GM18873 (cell line): ENCODE results near the gene SLC35G6.
"Not testable (repeated sequence)": the region's sequence is repeated elsewhere in the genome, so short reads cannot be mapped to it uniquely, and the experiment has no call there.

Source experiments
- ATAC-seq: cut with Tn5 transposase; IDR thresholded peaks from one replicate; pipeline ENCODE4 v1.9.1; 2021; ENCODE audit warnings: mild to moderate bottlenecking, moderate library complexity, moderate number of reproducible peaks; ENCODE audit not compliant: unreplicated experiment, low FRiP score

SLC35G6 gene

GRCh38 chr17:7481275-7481674 lies at the start of gene SLC35G6:
TSS of gene SLC35G6 (plus strand) at chr17:7481446. CDS start at chr17:7481517, 71 bp downstream.
- ATAC-seq, result not testable (repeated sequence)

DNA sequence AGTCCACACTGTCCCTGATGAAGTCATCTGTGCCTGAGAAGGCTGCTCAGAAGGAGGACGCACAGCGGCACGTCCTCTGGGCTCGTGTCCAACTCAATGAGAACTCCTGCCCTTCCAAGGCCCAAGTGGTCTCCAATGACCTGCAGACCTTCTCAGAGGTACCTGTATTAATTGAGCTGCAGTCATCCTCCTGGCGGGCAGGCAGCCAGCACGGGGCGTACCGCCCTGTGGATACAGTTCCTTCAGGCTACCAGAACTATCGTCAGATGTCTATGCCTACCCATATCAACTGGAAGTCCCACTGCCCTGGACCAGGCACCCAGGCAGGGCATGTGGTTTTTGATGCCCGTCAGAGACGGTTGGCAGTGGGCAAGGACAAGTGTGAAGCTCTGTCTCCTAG lies 49.0 kb upstream of the SLC35G6 start:
- ATAC-seq, result no peak

GRCh38 chr17:7435676-7436555 lies 45.3 kb upstream of the SLC35G6 start:
- no peak for ATAC-seq

DNA sequence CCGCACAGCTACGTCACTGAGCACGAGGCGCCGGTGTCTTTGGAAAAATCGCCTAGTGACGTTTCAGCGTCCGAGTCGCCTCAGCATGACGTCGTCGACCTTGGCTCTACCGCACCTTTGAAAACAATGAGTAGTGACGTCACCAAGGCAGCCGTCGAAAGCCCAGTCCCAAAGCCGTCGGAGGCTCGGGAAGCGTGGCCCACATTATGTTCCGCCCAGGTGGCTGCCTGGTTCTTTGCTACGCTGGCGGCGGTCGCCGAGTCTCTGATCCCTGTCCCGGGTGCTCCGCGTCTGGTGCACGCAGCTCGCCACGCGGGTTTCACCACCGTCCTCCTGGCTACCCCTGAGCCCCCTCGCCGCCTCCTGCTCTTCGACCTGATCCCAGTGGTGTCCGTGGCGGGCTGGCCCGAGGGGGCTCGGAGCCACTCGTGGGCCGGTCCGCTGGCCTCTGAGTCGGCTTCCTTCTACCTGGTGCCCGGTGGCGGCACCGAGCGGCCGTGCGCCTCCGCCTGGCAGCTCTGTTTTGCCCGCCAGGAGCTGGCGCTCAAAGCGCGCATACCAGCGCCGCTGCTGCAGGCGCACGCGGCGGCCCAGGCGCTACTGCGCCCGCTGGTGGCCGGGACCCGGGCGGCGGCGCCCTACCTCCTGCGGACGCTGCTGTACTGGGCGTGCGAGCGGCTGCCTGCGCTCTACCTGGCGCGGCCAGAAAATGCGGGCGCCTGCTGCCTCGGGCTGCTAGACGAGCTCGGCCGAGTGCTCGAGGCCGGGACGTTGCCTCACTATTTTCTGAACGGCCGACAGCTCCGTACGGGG lies 44.5 kb upstream of the SLC35G6 start:
- ATAC-seq, result no peak

- ATAC-seq, result no peak
Observed at GRCh38 chr17:7437369-7437863, 43.8 kb upstream of the SLC35G6 start.

GRCh38 chr17:7437950-7438614 lies 43.2 kb upstream of the SLC35G6 start:
- ATAC-seq, result no peak

DNA sequence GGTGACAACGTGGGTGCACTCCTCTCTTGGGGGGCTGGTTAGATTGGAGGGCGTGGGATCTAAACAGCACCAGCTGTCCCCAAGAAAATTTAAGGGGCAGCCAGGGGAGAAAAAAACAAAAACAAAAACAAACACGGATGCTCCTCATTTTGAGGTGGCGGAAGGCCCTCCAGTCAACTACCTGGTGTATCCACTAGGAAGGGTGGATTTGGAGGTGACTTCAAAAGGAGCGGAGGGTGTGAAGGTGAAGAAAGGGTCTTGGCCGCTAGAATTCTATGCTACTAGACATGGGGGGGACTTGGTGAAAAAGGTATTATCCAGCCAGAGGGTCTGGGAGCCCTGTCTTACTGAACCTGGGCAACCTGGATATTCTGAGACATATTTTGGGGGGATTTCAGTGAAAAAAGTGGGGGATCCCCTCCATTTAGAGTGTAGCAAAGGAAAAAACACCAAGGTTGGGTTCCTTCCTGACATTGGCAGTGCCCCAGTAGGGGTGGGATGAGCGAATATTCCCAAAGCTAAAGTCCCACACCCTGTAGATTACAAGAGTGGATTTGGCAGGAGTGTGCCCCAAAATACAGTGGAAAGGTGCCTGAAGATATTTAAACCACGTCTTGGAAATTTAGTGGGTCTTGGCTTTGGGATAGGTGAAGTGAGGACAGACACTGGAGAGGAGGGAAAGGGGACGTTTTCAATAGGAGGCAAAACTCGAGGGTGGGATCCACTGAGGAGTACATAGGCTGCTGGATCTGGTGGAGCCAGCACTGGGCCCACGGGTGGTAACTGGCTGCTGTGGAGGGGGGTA lies 42.4 kb upstream of the SLC35G6 start:
- ATAC-seq, result no peak

- ATAC-seq, result no peak
Observed at GRCh38 chr17:7439462-7440112, 41.7 kb upstream of the SLC35G6 start, which contains the start of gene FGF11. TSS of gene FGF11 (plus strand) at chr17:7439512. CDS start at chr17:7439621, 109 bp downstream.

DNA sequence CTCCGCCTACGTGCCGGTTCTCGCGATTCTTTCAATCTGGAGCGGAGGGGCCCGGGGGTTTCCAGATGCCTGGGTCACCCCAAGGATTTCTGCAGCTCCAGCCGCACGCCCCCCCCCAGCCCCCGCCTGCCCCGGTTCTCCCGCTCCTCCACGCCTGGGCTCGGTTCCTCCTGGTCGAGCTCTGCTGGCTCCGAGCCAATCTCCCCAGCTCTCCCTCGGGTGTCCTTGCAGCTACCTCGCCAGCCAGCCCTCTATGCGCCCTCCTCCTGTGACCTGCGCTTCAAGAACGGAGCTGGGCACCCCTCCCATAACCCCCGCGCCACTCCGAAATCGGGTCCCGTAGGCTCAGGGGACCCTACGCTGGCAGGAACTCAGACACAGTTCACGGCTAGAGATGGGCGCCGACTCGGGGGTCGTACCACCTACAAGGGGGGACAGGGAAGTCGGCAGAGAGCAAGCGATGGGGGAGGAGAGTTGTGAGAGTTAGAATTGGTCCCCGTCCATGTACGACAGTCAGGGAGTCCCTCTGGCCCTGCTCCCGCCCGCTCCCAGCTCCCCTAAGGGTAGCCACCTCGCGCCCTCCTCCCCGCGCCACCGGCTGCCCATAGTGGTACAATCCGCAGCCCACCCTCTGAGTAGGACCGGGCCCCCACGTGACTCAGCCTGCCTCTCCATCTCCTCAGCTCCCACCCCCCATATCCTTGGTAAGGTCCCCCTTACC lies 41.0 kb upstream of the SLC35G6 start:
- ATAC-seq, result no peak

DNA sequence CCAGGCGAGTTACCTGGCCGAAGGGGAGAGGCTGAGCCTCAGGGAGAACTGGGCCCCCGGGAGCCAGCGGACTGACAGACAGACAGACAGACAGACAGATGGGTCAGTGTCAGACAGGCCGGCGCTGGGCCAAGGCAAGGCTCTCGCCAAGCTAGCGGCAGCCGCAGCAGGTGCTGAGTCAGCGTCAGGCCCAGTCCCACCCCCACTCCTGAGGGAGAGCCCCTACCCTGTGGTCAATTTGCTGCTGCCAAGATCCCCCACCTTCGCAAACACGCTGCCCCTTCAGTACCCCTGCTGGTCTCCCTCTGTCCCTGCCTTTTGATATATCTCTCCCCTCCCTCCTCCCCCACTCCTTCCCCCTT lies 40.4 kb upstream of the SLC35G6 start:
- ATAC-seq, result no peak

DNA sequence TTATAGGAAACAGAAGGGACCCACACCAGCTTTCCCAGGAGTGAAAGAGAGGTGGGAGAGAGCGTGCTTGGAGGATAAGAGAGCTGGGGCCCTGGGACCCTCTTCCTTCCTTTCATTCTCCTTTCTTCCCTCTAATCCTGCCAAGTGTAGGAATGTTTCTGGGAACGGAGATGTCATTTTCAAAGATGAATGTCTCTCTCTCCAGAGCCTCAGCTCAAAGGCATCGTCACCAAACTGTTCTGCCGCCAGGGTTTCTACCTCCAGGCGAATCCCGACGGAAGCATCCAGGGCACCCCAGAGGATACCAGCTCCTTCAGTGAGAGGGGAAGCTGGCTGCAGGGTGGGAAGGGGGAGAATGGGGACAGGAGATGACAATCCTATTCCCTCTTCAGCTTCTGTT lies 40.0 kb upstream of the SLC35G6 start:
- no peak for ATAC-seq

- no peak for ATAC-seq
Observed at GRCh38 chr17:7442142-7442541, 39.1 kb upstream of the SLC35G6 start.

DNA sequence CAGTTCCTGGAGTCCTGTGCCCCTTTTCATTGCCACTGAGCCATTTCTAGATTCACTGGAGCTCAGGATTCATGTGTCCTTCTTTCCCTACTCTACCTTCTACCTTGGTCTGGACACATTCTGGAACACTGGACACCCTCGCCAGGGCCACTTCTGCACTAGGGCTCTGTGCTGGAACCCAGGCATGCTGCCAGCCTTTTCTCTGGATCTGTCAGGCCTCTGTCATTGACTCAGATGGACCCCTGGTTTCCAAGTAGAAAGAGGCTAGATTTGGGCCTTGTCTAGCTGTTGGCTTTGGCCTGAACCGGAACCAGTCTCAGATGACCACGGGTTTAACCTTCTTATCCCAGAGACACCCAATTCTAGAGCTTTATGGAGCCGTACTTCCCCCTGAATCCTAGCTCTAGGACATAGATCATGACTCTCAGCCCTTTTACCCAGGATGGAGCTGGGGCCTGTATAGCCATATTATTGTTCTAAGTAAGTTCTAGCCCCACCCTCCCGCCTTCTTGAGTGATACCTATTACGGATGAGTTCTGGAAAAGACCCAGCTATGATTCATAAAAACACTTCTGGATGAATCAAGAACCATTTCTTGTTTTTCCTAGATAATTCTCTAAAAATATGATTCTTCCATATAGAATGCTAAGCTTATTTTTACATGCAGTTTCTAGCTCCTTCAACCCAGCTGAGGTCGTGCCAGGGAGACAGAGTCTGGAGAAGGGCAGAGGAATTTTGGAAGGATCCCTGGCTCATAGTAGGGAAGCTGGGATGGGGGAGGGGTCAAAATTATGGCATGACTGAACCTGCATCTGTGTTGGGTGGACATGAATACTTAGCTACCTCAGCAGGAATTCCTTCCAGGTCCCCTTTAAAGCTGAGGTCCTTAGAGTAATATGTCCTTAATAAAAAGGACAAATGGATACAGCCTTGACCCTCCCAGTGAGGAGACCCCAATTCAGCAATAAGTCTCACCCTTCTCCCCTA lies 37.5 kb upstream of the SLC35G6 start:
- no peak for ATAC-seq

GRCh38 chr17:7444682-7445618 lies 36.3 kb upstream of the SLC35G6 start, which contains the start of gene CHRNB1:
TSS of gene CHRNB1 (plus strand) at chr17:7445061. CDS start at chr17:7445128, 67 bp downstream.
- no peak for ATAC-seq

DNA sequence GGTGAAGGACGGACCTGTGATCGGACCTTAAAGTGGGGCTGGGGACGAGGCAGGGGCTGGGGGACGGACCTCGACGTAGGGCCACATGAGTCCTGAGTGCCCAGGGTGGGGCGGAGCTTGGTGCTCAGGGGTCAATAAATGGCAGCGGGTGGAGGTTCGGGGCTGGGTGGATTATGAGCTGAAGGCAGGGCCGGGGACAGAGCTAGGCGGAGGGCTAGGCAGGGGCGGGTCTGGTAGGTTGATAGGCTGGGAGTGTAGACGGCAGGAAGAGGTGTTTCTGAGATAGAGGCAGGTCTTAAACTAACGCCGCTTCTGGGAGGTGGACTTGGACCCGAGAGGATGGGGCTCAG lies 35.7 kb upstream of the SLC35G6 start:
- no peak for ATAC-seq

- no peak for ATAC-seq
Observed at GRCh38 chr17:7448461-7448860, 32.8 kb upstream of the SLC35G6 start.
